HG02870 (cell line): Measurements from ENCODE around the gene HSPBP1.
A peak's percentile ranks its signal among the peaks of the same experiment; 100 is the strongest.

Experiments
- ATAC-seq: cut with Tn5 transposase; IDR thresholded peaks from one replicate; pipeline ENCODE4 v1.9.1; 2021; ENCODE audit warnings: mild to moderate bottlenecking, moderate library complexity; ENCODE audit not compliant: unreplicated experiment

Gene HSPBP1

GRCh38 chr19:55256562-55257460 lies 23.1 kb downstream of the HSPBP1 start:
- ATAC-seq: no peak

- no peak for ATAC-seq
Observed at GRCh38 chr19:55255618-55256423, 24.1 kb downstream of the HSPBP1 start.

DNA sequence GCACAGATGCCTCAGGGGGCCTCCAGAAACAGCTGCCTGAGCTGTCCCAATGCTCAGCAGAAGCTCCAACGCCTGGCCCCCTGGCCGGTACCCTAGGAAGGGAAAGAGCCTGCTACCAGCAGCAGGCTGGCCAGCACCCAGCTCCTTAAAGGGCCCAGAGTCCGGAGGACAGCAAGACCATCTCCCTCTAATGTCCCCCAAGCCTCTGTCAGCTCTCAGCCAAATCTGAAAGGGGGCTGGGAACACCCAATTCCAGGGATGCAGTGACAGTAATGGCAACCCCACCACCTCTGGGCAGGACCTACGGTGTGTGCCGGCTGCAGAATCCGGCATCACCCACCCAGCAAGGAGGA lies 25.3 kb downstream of the HSPBP1 start:
- no peak for ATAC-seq

- peak; percentile 28 for ATAC-seq
Observed at GRCh38 chr19:55253842-55254624, 25.9 kb downstream of the HSPBP1 start.

DNA sequence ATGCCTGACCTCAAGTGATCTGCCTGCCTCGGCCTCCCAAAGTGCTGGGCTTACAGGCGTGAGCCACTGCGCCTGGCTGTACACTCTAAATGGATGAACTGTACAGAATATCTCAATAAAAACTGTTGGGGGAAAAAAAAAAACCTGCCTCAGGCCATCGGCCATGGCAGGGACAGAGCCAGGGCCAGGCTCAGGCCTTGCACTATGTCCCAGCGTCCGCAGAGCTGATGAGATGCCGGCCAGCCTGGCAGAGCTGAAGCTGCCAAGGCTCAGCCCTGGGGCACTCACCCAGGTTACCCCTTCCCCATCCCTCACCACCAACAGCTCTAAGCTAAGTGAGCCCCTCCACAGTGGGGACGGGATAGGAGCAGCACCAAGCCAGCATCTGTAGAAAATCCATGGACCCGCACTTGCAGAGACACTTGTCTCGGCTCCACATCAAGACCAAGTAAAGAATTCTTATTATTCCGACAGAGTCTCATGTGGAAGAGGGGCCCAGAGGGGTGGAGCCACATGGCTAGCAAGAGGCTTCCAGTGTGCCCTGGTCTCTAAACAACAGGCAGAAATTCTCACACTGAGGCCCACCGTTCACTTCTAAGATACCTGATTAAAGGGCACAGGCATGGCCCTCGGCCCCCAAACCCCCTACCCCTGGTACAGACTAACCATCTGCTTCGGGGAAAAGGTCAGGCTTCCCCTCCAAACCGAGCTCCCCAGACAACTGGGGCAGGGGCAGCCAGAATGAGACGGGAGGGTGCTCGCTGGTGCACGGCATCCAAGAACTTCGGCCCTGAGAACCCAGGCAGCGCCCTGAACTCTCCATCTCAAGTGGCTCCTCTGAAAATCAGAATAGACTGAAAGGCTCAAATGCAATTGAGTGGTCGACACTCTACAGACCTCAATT lies 26.9 kb downstream of the HSPBP1 start:
- no peak for ATAC-seq

- ATAC-seq: no peak
Observed at GRCh38 chr19:55251341-55252081, 28.4 kb downstream of the HSPBP1 start.

GRCh38 chr19:55250262-55251036 lies 29.5 kb downstream of the HSPBP1 start:
- ATAC-seq: no peak

DNA sequence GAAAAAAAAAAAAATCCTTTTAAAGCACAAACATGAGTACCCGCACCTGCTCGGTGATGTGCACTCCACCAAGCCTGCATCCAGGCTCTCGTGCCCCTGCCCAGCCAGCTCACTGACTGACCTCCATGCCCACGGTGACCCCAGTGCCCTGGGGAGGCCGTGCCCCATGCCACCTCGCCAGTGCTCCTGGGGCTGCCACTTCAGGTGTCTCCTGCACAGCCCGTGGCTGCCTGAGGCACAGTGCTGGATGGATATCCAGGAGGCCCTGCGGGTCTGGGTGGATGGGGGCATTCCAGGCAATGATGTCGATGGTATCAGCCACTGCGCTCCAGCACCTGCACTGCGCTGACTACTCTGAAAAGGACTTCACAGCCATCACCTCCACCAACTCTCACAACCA lies 30.1 kb downstream of the HSPBP1 start:
- ATAC-seq: no peak

DNA sequence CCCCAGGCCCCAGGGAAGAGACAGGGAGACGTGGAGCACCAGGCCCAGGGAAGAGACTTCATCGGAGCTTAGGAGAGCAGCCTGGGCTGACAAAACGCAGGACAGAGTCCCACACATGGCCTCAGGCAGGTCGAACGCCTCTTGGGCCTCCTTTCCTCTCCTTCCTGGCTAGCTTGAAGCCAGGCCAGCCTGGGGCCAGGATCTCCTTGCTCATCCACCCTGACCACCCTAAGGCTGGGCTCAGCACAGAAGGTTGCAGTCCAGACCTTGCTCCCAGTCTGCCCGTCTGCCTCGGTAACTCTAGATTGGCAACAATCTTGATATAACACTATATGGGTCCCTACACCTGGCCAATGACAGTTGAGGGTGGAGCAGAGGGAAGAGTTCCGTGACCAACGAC lies 31.2 kb downstream of the HSPBP1 start:
- no peak for ATAC-seq

DNA sequence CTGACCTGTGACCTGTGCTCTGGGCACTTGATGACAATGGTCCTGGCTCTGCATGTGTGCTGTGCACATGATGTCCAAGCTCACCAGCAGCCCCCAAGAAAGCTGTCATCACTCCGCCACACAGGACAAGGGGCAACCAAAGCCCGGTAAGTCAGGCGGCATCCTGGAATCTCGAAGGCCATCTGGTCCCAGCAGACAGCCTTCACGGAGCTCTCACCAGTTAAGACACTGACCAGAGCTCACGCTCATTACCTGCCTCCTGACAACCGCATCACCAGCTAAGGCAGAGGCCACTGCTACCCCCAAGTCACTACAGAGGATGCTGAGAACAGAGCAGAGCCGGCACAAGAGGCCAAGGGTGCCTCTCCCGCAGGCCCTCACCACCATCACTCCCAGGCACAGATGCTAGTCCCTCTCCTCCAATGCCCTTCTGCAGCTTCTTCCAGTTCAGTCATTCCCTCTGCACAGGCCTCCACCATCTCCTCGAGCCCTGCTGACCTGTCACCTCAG lies 31.7 kb downstream of the HSPBP1 start:
- no peak for ATAC-seq

GRCh38 chr19:55247621-55248099 lies 32.2 kb downstream of the HSPBP1 start:
- ATAC-seq: no peak

- ATAC-seq: no peak
Observed at GRCh38 chr19:55246462-55247451, 33.2 kb downstream of the HSPBP1 start.

GRCh38 chr19:55245236-55245904 lies 34.5 kb downstream of the HSPBP1 start:
- ATAC-seq: no peak

GRCh38 chr19:55244004-55244680 lies 35.8 kb downstream of the HSPBP1 start:
- ATAC-seq: no peak

DNA sequence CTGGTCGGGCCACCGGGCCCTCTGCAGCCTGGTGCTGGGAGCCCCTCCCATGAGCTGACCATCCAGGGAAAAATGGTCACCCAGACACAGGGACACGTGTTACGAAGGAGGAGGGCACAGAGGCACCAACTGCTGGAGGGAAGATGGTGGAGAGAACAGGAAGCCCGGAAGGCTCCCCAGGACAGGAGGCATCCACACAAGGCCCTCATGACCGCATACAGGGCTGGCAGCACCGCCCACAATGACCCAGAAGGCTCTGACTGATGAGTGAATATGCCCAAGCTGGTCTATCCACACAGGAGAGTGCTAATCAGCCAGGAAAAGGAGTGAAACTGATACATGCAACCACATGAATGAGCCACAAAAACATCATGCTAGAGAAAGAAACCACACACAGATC lies 37.4 kb downstream of the HSPBP1 start:
- ATAC-seq: no peak

DNA sequence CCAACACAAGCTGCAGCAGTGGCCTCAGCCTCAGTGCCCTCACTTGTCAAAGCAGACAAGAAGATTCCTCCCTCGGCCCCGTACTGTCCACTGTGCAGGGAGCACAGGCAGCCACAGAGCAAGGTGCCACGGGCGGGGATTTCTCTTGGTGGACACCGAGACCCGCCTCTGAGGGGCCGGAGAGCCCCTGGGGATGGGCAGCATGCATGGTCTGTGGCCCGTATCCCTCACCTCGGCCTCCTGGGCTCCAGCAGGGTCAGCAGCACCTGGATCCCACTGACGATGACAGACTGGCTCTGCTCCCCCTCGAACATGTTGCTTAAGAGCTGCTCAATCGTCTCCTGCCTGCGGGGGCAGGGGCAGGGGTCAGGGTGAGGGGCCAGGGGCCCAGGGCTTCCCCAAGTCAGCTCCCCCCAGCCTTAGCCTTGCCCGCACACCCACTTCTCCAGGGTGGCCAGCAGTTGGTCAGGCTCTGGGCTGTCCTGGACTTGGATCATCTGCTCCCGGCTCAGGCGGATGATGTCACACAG lies 37.9 kb downstream of the HSPBP1 start:
- ATAC-seq: no peak
